ENCODE measurements around the gene UPK1A.

- TF ChIP-seq USF1 (IDR thresholded peaks at IDR 0.05) (no peak), CEBPB (IDR thresholded peaks at IDR 0.05) (no peak), EP300 (IDR thresholded peaks at IDR 0.05; ENCODE audit: borderline replicate concordance) (no peak), RAD21 (IDR thresholded peaks at IDR 0.05; ENCODE audit: low read depth) (no peak), TAF1 (IDR thresholded peaks at IDR 0.05; ENCODE audit: low read depth) (no peak), TCF12 (IDR thresholded peaks at IDR 0.05; ENCODE audit: low read depth) (no peak), REST (IDR thresholded peaks at IDR 0.05; ENCODE audit: low read depth) (no peak), TEAD4 (IDR thresholded peaks at IDR 0.05) (no peak)
Measured at GRCh38 chr19:35620001-35620400, 46.3 kb upstream of the UPK1A start.

Measured in Ishikawa (cell line).